Fibroblast of villous mesenchyme (primary cell): ENCODE data around the gene ITGA2. TPM values are rescaled to one million over a fixed set of nuclear protein-coding genes. Genes with fewer than 3 reads are reported as not detected.

Experiments used
- DNase-seq: peaks from one replicate; pipeline ENCODE4 v3.0.0-alpha.2; 2010; ENCODE audit warnings: low read depth
- H3K4me3 ChIP-seq: 2 replicates; pipeline ENCODE4 v1.5.1; 2011; ENCODE audit warnings: low read depth, mild to moderate bottlenecking, low read length
- CTCF ChIP-seq: IDR thresholded peaks from 2 replicates; pipeline ENCODE4 v1.5.1; 2012; ENCODE audit warnings: low read depth, mild to moderate bottlenecking, low read length; ENCODE audit not compliant: insufficient read depth
- total RNA-seq: library from RNA; depleted of rRNA; stranded (reverse); fragments of >200 nt; gene quantifications from 2 replicates; pipeline ENCODE4 v1.2.3, GENCODE V29; 2012

Gene ITGA2
- total RNA-seq, 1 donor: 35.0 TPM

- DNase-seq: peak; percentile 40
- TF ChIP-seq CTCF: peak; percentile 23
- no peak overlapping the region for H3K4me3 ChIP-seq
Observed at GRCh38 chr5:53071738-53072137, 82.6 kb downstream of the ITGA2 start.

GRCh38 chr5:53073348-53073747 lies 84.2 kb downstream of the ITGA2 start:
- no peak overlapping the region for H3K4me3 ChIP-seq
- TF ChIP-seq CTCF: no peak
- peak; percentile 43 for DNase-seq

GRCh38 chr5:53076014-53076583 lies 86.9 kb downstream of the ITGA2 start:
- no peak for TF ChIP-seq CTCF
- DNase-seq: no peak
- H3K4me3 ChIP-seq: no peak overlapping the region

GRCh38 chr5:53080271-53080670 lies 91.1 kb downstream of the ITGA2 start:
- DNase-seq: no peak
- no peak overlapping the region for H3K4me3 ChIP-seq
- no peak for TF ChIP-seq CTCF

- no peak for TF ChIP-seq CTCF
- H3K4me3 ChIP-seq: no peak overlapping the region
- no peak for DNase-seq
Observed at GRCh38 chr5:53083927-53084326, 94.8 kb downstream of the ITGA2 start.

- H3K4me3 ChIP-seq: no peak overlapping the region
- TF ChIP-seq CTCF: no peak
- no peak for DNase-seq
Observed at GRCh38 chr5:53084546-53085255, 95.5 kb downstream of the ITGA2 start.
